HG02759 (cell line): ENCODE measurements around the gene IMPDH1.

Source experiments
- ATAC-seq: cut with Tn5 transposase; IDR thresholded peaks from one replicate; pipeline ENCODE4 v1.9.1; 2021; ENCODE audit warnings: mild to moderate bottlenecking, moderate library complexity; ENCODE audit not compliant: unreplicated experiment

Gene IMPDH1

GRCh38 chr7:128389618-128390329 lies 20.0 kb downstream of the IMPDH1 start:
- no peak for ATAC-seq

GRCh38 chr7:128389085-128389617 lies 20.6 kb downstream of the IMPDH1 start:
- ATAC-seq: no peak

- no peak for ATAC-seq
Measured at GRCh38 chr7:128388145-128388485, 21.7 kb downstream of the IMPDH1 start.

GRCh38 chr7:128387216-128388144 lies 22.3 kb downstream of the IMPDH1 start:
- peak; percentile 74 for ATAC-seq

- ATAC-seq: no peak
Measured at GRCh38 chr7:128385988-128386925, 23.5 kb downstream of the IMPDH1 start.

GRCh38 chr7:128384726-128385125 lies 25.1 kb downstream of the IMPDH1 start:
- ATAC-seq: no peak

- no peak for ATAC-seq
Measured at GRCh38 chr7:128383776-128384175, 26.0 kb downstream of the IMPDH1 start.

GRCh38 chr7:128381161-128381821 lies 28.5 kb downstream of the IMPDH1 start:
- ATAC-seq: no peak

GRCh38 chr7:128380483-128381106 lies 29.2 kb downstream of the IMPDH1 start:
- ATAC-seq: no peak

- ATAC-seq: no peak
Measured at GRCh38 chr7:128379900-128380479, 29.8 kb downstream of the IMPDH1 start.

GRCh38 chr7:128378637-128379036 lies 31.1 kb downstream of the IMPDH1 start:
- ATAC-seq: no peak

GRCh38 chr7:128376077-128376476 lies 33.7 kb downstream of the IMPDH1 start:
- ATAC-seq: no peak

GRCh38 chr7:128374041-128374440 lies 35.7 kb downstream of the IMPDH1 start:
- ATAC-seq: no peak

GRCh38 chr7:128373606-128374005 lies 36.2 kb downstream of the IMPDH1 start:
- no peak for ATAC-seq

- no peak for ATAC-seq
Measured at GRCh38 chr7:128370491-128370890, 39.3 kb downstream of the IMPDH1 start.

- ATAC-seq: no peak
Measured at GRCh38 chr7:128366986-128367385, 42.8 kb downstream of the IMPDH1 start.

- ATAC-seq: no peak
Measured at GRCh38 chr7:128366300-128366699, 43.5 kb downstream of the IMPDH1 start.

GRCh38 chr7:128365432-128365831 lies 44.4 kb downstream of the IMPDH1 start:
- ATAC-seq: no peak

- ATAC-seq: no peak
Measured at GRCh38 chr7:128364166-128364870, 45.5 kb downstream of the IMPDH1 start.
